Chondrocyte (in vitro differentiated cells): Measurements from ENCODE around the gene SLC13A3. TPM values are rescaled to one million over a fixed set of nuclear protein-coding genes. Genes with fewer than 3 reads are reported as not detected.

Experiments used
- DNase-seq: peaks from one replicate; pipeline ENCODE4 v3.0.0; 2021; ENCODE audit warnings: mixed read lengths, low spot score
- H3K27ac Mint-ChIP-seq: one replicate; pipeline ENCODE4 v1.8.0; 2021; ENCODE audit warnings: mild to moderate bottlenecking, moderate library complexity, mixed read lengths; ENCODE audit not compliant: unreplicated experiment
- H3K27me3 Mint-ChIP-seq: 2 replicates; pipeline ENCODE4 v1.8.0; 2021; ENCODE audit warnings: low read depth, mixed read lengths
- H3K36me3 Mint-ChIP-seq: 2 replicates; pipeline ENCODE4 v1.8.0; 2021; ENCODE audit warnings: low read depth, mixed read lengths
- H3K4me1 Mint-ChIP-seq: 2 replicates; pipeline ENCODE4 v1.8.0; 2021; ENCODE audit warnings: low read depth, mild to moderate bottlenecking, mixed read lengths
- H3K4me3 Mint-ChIP-seq: one replicate; pipeline ENCODE4 v1.8.0; 2021; ENCODE audit warnings: mild to moderate bottlenecking, moderate library complexity, mixed read lengths; ENCODE audit not compliant: unreplicated experiment
- H3K9me3 Mint-ChIP-seq: 2 replicates; pipeline ENCODE4 v1.8.0; 2021; ENCODE audit warnings: low read depth, mixed read lengths
- total RNA-seq: library from RNA; stranded (reverse); gene quantifications from 3 replicates; pipeline ENCODE4 v1.2.1, GENCODE V29; 2021
- TF ChIP-seq, protein P1 (sequence below): fragments of 200-600 bp; sonication (generic); IDR thresholded peaks from 2 replicates; pipeline ENCODE4 v1.5.0; 2021; ENCODE audit warnings: antibody characterized with exemption, mild to moderate bottlenecking, moderate library complexity

SLC13A3 gene
- total RNA-seq, 1 donor from 2014 or later = 2.5 TPM

DNA sequence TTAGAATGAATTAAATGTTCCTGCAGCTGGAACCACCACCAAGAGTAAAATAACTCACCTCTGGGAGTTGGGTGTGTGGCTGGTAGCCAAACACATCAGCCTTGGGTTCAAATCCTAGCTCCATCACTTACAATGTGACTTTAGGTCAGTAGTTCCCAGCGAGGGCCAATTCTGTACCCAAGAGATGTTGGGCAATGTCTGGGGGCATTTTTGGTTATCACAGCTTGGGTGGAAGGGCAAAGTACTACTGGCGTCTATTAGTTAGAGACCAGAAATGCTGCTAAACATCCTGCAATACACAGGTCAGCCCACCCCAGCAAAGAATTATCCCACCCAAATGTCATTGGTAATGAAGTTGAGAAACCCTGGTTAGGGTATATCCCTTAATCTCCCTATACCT, 48.8 kb downstream of the SLC13A3 start:
- Mint-ChIP-seq H3K4me3 (no peak overlapping the region), H3K4me1 (no peaks in the 10 kb centered on the region), H3K27ac (no peak overlapping the region), H3K36me3 (peaks cover 2% of the 10 kb centered on the region), H3K9me3 (no peaks in the 10 kb centered on the region), H3K27me3 (no peaks in the 10 kb centered on the region)
- TF ChIP-seq, protein P1, sequence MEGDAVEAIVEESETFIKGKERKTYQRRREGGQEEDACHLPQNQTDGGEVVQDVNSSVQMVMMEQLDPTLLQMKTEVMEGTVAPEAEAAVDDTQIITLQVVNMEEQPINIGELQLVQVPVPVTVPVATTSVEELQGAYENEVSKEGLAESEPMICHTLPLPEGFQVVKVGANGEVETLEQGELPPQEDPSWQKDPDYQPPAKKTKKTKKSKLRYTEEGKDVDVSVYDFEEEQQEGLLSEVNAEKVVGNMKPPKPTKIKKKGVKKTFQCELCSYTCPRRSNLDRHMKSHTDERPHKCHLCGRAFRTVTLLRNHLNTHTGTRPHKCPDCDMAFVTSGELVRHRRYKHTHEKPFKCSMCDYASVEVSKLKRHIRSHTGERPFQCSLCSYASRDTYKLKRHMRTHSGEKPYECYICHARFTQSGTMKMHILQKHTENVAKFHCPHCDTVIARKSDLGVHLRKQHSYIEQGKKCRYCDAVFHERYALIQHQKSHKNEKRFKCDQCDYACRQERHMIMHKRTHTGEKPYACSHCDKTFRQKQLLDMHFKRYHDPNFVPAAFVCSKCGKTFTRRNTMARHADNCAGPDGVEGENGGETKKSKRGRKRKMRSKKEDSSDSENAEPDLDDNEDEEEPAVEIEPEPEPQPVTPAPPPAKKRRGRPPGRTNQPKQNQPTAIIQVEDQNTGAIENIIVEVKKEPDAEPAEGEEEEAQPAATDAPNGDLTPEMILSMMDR = no peak
- no peak for DNase-seq

DNA sequence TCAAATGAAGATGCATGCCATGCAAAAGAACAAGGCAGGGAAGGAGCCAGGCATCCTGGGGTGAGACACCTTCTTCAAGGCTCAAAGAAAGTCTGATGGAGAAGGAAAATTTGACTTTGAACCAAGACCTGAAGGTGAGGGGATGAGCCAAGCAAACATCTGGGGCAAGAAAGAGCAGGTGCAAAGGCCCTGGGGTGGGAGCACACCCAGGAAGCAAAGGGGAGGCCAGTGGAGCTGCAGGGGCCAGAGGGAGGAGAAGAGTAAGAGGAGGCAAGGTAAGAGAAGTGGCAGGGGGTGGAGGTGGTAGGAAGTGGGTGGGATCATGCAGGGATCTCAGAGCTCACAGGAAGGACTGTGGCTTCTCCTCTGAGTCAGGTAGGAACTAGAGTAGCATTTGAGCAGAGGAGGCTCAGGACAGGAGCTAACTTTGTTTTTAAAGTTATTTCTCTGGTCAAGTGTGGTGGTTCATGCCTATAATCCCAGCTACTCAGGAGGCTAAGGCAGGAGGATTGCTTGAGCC, 49.6 kb downstream of the SLC13A3 start:
- TF ChIP-seq, protein P1 = no peak
- no peak overlapping the region for H3K27ac Mint-ChIP-seq
- no peak for DNase-seq
- no peak overlapping the region for H3K4me3 Mint-ChIP-seq
- peaks cover 2% of the 10 kb centered on the region for H3K36me3 Mint-ChIP-seq
- H3K4me1 Mint-ChIP-seq = no peaks in the 10 kb centered on the region
- H3K9me3 Mint-ChIP-seq = no peaks in the 10 kb centered on the region
- no peaks in the 10 kb centered on the region for H3K27me3 Mint-ChIP-seq

DNA sequence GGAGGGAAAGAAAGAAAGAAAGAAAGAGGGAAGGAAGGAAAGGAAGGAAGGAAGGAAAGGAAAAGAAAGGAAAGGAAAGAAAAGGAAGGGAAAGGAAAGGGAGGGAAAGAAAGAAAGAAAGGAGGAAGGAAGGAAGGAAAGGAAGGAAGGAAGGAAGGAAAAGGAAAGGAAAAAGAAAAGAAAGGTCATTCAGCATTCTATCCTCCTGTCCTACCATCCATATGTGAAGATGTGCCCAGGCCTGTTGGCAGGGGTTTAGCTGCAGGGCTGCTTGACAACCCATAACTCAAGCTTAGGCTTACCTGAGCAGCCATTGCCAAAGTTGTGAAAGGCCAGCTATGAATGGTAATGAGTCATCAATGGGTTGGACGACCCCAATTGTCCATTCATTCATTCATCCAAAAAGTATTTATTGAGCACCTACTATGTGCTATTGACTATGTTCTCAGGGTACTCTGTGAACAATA, 50.9 kb downstream of the SLC13A3 start:
- H3K4me3 Mint-ChIP-seq = no peak overlapping the region
- TF ChIP-seq, protein P1 = no peak
- H3K36me3 Mint-ChIP-seq = peaks cover 6% of the 10 kb centered on the region
- no peaks in the 10 kb centered on the region for H3K9me3 Mint-ChIP-seq
- H3K27me3 Mint-ChIP-seq = peaks cover 5% of the 10 kb centered on the region
- DNase-seq = no peak
- H3K4me1 Mint-ChIP-seq = no peaks in the 10 kb centered on the region
- H3K27ac Mint-ChIP-seq = no peak overlapping the region

DNA sequence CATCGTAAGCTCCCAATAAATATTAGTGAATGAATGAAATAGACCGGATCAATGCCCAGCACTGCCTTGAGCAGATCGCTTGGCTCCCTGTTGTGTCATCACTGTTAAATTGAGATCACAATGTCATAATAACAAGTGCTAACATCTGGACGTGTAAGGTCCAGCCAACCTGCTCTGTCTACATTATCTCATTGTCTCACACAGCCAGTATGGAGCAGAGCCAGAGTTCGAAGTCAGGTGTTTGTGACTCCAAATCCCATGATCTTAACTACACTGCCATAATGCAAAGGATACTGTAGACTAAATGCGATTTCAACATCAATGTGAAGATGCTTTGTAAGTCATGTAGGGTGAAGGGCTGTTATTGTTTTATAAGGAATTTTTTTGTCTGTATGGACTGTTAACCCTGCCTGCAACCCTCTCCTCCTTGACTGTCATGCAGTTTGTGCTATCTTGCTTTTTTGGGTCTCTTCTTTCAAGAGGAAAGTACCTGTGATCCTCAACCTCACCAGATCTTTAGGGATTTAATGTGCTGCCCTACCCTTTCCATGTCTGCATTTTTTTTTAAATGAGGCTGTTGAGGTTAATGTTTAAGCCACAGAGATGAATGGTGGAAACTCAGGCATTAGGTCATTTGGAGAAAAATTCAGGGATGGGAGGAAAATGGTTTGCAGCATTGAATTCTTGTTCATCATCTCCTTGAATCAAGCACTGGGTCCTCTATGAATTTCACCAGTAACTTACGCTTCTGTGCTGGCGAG, 51.9 kb downstream of the SLC13A3 start:
- no peaks in the 10 kb centered on the region for H3K9me3 Mint-ChIP-seq
- peaks cover 6% of the 10 kb centered on the region for H3K36me3 Mint-ChIP-seq
- no peak overlapping the region for H3K27ac Mint-ChIP-seq
- no peak overlapping the region for H3K4me3 Mint-ChIP-seq
- DNase-seq = no peak
- H3K27me3 Mint-ChIP-seq = peaks cover 7% of the 10 kb centered on the region
- TF ChIP-seq, protein P1 = no peak
- no peaks in the 10 kb centered on the region for H3K4me1 Mint-ChIP-seq

GRCh38 chr20:46595933-46596332, 55.3 kb downstream of the SLC13A3 start:
- peaks cover 8% of the 10 kb centered on the region for H3K36me3 Mint-ChIP-seq
- no peak for DNase-seq
- no peak overlapping the region for H3K27ac Mint-ChIP-seq
- TF ChIP-seq, protein P1 = no peak
- H3K27me3 Mint-ChIP-seq = peaks cover 9% of the 10 kb centered on the region
- no peaks in the 10 kb centered on the region for H3K4me1 Mint-ChIP-seq
- H3K9me3 Mint-ChIP-seq = peaks cover 3% of the 10 kb centered on the region
- no peak overlapping the region for H3K4me3 Mint-ChIP-seq
